Measurements from ENCODE around the gene NECTIN2. TPM values are rescaled to one million over a fixed set of nuclear protein-coding genes. Genes with fewer than 3 reads are reported as not detected.

The NECTIN2 gene
- total RNA-seq, 1 donor from 2014 or later: 240 TPM

GRCh38 chr19:44839276-44839675 lies 6.8 kb upstream of the NECTIN2 start:
- Histone ChIP-seq H3K36me3 (ENCODE audit: control insufficient read depth, insufficient read depth, low read length) (no peaks in the 10 kb centered on the region), H3K27me3 (ENCODE audit: control insufficient read depth, insufficient read depth, low read length) (no peaks in the 10 kb centered on the region), H3K4me3 (ENCODE audit: low read depth, low read length) (no peak overlapping the region)
- no peak for DNase-seq (ENCODE audit: low read depth)
- no peak for TF ChIP-seq CTCF (IDR thresholded peaks at IDR 0.05; ENCODE audit: insufficient read depth, low read length, poor library complexity, severe bottlenecking)

GRCh38 chr19:44840811-44841210 lies 5.3 kb upstream of the NECTIN2 start:
- Histone ChIP-seq H3K27me3 (ENCODE audit: control insufficient read depth, insufficient read depth, low read length) (no peaks in the 10 kb centered on the region), H3K4me3 (ENCODE audit: low read depth, low read length) (no peak overlapping the region), H3K36me3 (ENCODE audit: control insufficient read depth, insufficient read depth, low read length) (no peaks in the 10 kb centered on the region)
- no peak for DNase-seq (ENCODE audit: low read depth)
- TF ChIP-seq CTCF (IDR thresholded peaks at IDR 0.05; ENCODE audit: insufficient read depth, low read length, poor library complexity, severe bottlenecking): no peak

- no peak for DNase-seq (ENCODE audit: low read depth)
- Histone ChIP-seq H3K4me3 (ENCODE audit: low read depth, low read length) (no peak overlapping the region), H3K27me3 (ENCODE audit: control insufficient read depth, insufficient read depth, low read length) (no peaks in the 10 kb centered on the region), H3K36me3 (ENCODE audit: control insufficient read depth, insufficient read depth, low read length) (no peaks in the 10 kb centered on the region)
- no peak for TF ChIP-seq CTCF (IDR thresholded peaks at IDR 0.05; ENCODE audit: insufficient read depth, low read length, poor library complexity, severe bottlenecking)
Observed at GRCh38 chr19:44841231-44841630, 4.9 kb upstream of the NECTIN2 start.

GRCh38 chr19:44845286-44845611 lies 848 bp upstream of the NECTIN2 start:
- H3K4me3 ChIP-seq (ENCODE audit: low read depth, low read length): peak overlapping the region; percentile 38
- H3K27me3 ChIP-seq (ENCODE audit: control insufficient read depth, insufficient read depth, low read length): no peaks in the 10 kb centered on the region
- no peak for DNase-seq (ENCODE audit: low read depth)
- TF ChIP-seq CTCF (IDR thresholded peaks at IDR 0.05; ENCODE audit: insufficient read depth, low read length, poor library complexity, severe bottlenecking): no peak
- H3K36me3 ChIP-seq (ENCODE audit: control insufficient read depth, insufficient read depth, low read length): no peaks in the 10 kb centered on the region

- no peak for TF ChIP-seq CTCF (IDR thresholded peaks at IDR 0.05; ENCODE audit: insufficient read depth, low read length, poor library complexity, severe bottlenecking)
- H3K27me3 ChIP-seq (ENCODE audit: control insufficient read depth, insufficient read depth, low read length): no peaks in the 10 kb centered on the region
Observed at GRCh38 chr19:44846455-44847143, 502 bp downstream of the NECTIN2 start.

More at GRCh38 chr19:44846455-44847143, 502 bp downstream of the NECTIN2 start:
- no peak for DNase-seq (ENCODE audit: low read depth)
- Histone ChIP-seq H3K36me3 (ENCODE audit: control insufficient read depth, insufficient read depth, low read length) (peaks cover 2% of the 10 kb centered on the region), H3K4me3 (ENCODE audit: low read depth, low read length) (peak overlapping the region; percentile 83)

All from kidney epithelial cell (primary cell).